ENCODE results near the gene COA3.

- TF ChIP-seq CTCF (IDR thresholded peaks at IDR 0.05) (no peak), EP300 (IDR thresholded peaks at IDR 0.05) (no peak), POLR2AphosphoS5 (IDR thresholded peaks at IDR 0.05) (no peak)
Observed at GRCh38 chr17:42787266-42787665, 11.2 kb downstream of the COA3 start.

Measured in suprapubic skin (tissue), 4 donors.